Left renal cortex interstitium (tissue), 4 donors: ENCODE measurements around the gene MAP2K7. TPM values are rescaled to one million over a fixed set of nuclear protein-coding genes. Genes with fewer than 3 reads are reported as not detected.
"Not testable (repeated sequence)": the region's sequence is repeated elsewhere in the genome, so short reads cannot be mapped to it uniquely, and the experiment has no call there.

ENCODE experiments used
- DNase-seq, 4 donors: peaks; one replicate each; pipeline ENCODE4 v3.0.0-alpha.2; 2013; ENCODE audit warnings: low read depth in 4 of 4, low spot score in 2 of 4, missing footprints in 1 of 4
- polyA plus RNA-seq, 4 donors: library from polyadenylated mRNA; unstranded; fragments of 120-200 nt; gene quantifications; one replicate each; pipeline ENCODE4 v1.2.1, GENCODE V29; 2013; ENCODE audit not compliant: insufficient read length in 4 of 4

The MAP2K7 gene
- polyA plus RNA-seq, 4 donors = 21.3 to 46.6 (median 36.5) TPM

GRCh38 chr19:7959211-7959610 is 55.5 kb downstream of the MAP2K7 start:
- DNase-seq = no peak

GRCh38 chr19:7961082-7961481 is 57.4 kb downstream of the MAP2K7 start:
- not testable (repeated sequence) for DNase-seq

- no peak for DNase-seq
Measured at GRCh38 chr19:7961920-7962626, 58.4 kb downstream of the MAP2K7 start.

GRCh38 chr19:7962644-7963268 is 59.1 kb downstream of the MAP2K7 start:
- no peak for DNase-seq

- no peak for DNase-seq
Measured at GRCh38 chr19:7963566-7963965, 59.9 kb downstream of the MAP2K7 start.

Other genes with a start within 250 kb of the MAP2K7 start
- gene RETN, start 234.8 kb upstream of the MAP2K7 start, polyA plus RNA-seq = 1 to 10 TPM in 2 of 4 donors, under 1 TPM in 2; 0.71 to 2.7 (median 1.7) TPM
- under 1 TPM in 2 of 4 donors, not detected in 2; 0.21 to 0.36 TPM for gene MCEMP1, start 226.8 kb upstream of the MAP2K7 start, polyA plus RNA-seq
- gene TRAPPC5, start 223.0 kb upstream of the MAP2K7 start, polyA plus RNA-seq = 10 to 100 TPM; 42.7 to 97.1 (median 59.0) TPM
- under 1 TPM; 0.27 to 0.45 (median 0.31) TPM for gene FCER2, start 201.7 kb upstream of the MAP2K7 start, polyA plus RNA-seq
- under 1 TPM in 1 of 4 donors, not detected in 3; 0.21 TPM for gene CLEC4G, start 171.8 kb upstream of the MAP2K7 start, polyA plus RNA-seq
- 1 to 10 TPM in 3 of 4 donors, under 1 TPM in 1; 0.52 to 1.5 (median 1.4) TPM for gene CD209, start 156.3 kb upstream of the MAP2K7 start, polyA plus RNA-seq
- 1 to 10 TPM; 1.5 to 4.7 (median 3.3) TPM for gene CLEC4M, start 140.6 kb upstream of the MAP2K7 start, polyA plus RNA-seq
- gene EVI5L, start 73.7 kb upstream of the MAP2K7 start, polyA plus RNA-seq = 10 to 100 TPM; 15.1 to 19.9 (median 18.5) TPM
- gene PRR36, start 29.5 kb upstream of the MAP2K7 start, polyA plus RNA-seq = 10 to 100 TPM in 1 of 4 donors, 1 to 10 TPM in 3; 3.7 to 12.5 (median 7.2) TPM
- gene LRRC8E, start 15.4 kb upstream of the MAP2K7 start, polyA plus RNA-seq = 1 to 10 TPM; 2.3 to 2.6 (median 2.5) TPM
- gene TGFBR3L, start 11.0 kb downstream of the MAP2K7 start, polyA plus RNA-seq = 1 to 10 TPM in 2 of 4 donors, under 1 TPM in 2; 0.38 to 1.3 (median 1.0) TPM
- 10 to 100 TPM; 13.0 to 23.5 (median 18.2) TPM for gene SNAPC2, start 16.5 kb downstream of the MAP2K7 start, polyA plus RNA-seq
- gene CTXN1, start 22.3 kb downstream of the MAP2K7 start, polyA plus RNA-seq = 10 to 100 TPM; 11.8 to 41.7 (median 28.4) TPM
- gene TIMM44, start 39.8 kb downstream of the MAP2K7 start, polyA plus RNA-seq = 10 to 100 TPM; 39.2 to 62.5 (median 52.1) TPM
- gene ELAVL1, start 101.8 kb downstream of the MAP2K7 start, polyA plus RNA-seq = 10 to 100 TPM; 82.9 to 89.4 (median 85.6) TPM
- gene CCL25, start 148.9 kb downstream of the MAP2K7 start, polyA plus RNA-seq = under 1 TPM in 3 of 4 donors, not detected in 1; 0.22 to 0.30 (median 0.24) TPM
- 10 to 100 TPM; 28.0 to 50.5 (median 34.4) TPM for gene FBN3, start 245.7 kb downstream of the MAP2K7 start, polyA plus RNA-seq